Spinal cord (tissue), 10 donors: ENCODE measurements around the gene UBE2E2. TPM values are rescaled to one million over a fixed set of nuclear protein-coding genes. Genes with fewer than 3 reads are reported as not detected.
"Not testable (repeated sequence)": the region's sequence is repeated elsewhere in the genome, so short reads cannot be mapped to it uniquely, and the experiment has no call there.

Experiments used
- DNase-seq, 6 donors: peaks; one replicate each; pipeline versions ENCODE4 v3.0.0 to v3.0.0-alpha.2; 2013 to 2015; ENCODE audit warnings: low spot score in 6 of 6, low read depth in 4 of 6
- H3K27ac ChIP-seq: one replicate; pipeline ENCODE4 v1.5.1; 2013; ENCODE audit warnings: low read depth, low read length, control low read depth
- H3K27me3 ChIP-seq: one replicate; pipeline ENCODE4 v1.6.1; 2013; ENCODE audit warnings: low read length; ENCODE audit not compliant: control insufficient read depth, insufficient read depth
- H3K36me3 ChIP-seq: one replicate; pipeline ENCODE4 v1.6.1; 2013; ENCODE audit warnings: low read length; ENCODE audit not compliant: control insufficient read depth, insufficient read depth
- H3K4me1 ChIP-seq: one replicate; pipeline ENCODE4 v1.6.1; 2013; ENCODE audit warnings: low read length; ENCODE audit not compliant: control insufficient read depth, insufficient read depth
- H3K4me3 ChIP-seq: one replicate; pipeline ENCODE4 v1.5.1; 2013; ENCODE audit warnings: low read depth, low read length, control low read depth
- H3K9me3 ChIP-seq: one replicate; pipeline ENCODE4 v1.6.1; 2013; ENCODE audit warnings: low read length; ENCODE audit not compliant: control insufficient read depth, insufficient read depth
- WGBS: methylation state at CpG from one replicate; pipeline ENCODE4 v1.1.5; 2013; ENCODE audit warnings: missing lambda C conversion rate; ENCODE audit not compliant: insufficient coverage; 5-methylcytosine and 5-hydroxymethylcytosine counted together
- polyA plus RNA-seq, 2 donors: library from polyadenylated mRNA; unstranded; fragments of 120-200 nt; gene quantifications; one replicate each; pipeline ENCODE4 v1.2.1, GENCODE V29; 2013; ENCODE audit not compliant: insufficient read length in 2 of 2
- total RNA-seq, 2 donors: library from RNA; depleted of rRNA in 1 of 2; stranded (reverse); fragments of 120-200 nt in 1 of 2; fragments of >200 nt in 1 of 2; gene quantifications; one replicate each; pipeline versions ENCODE4 v1.2.3 to v1.2.4, GENCODE V29; 2013 to 2014
- donor health status: healthy.

Gene UBE2E2
- total and polyA plus RNA-seq, 4 donors: 38.8 to 144 (median 82.6) TPM

DNA sequence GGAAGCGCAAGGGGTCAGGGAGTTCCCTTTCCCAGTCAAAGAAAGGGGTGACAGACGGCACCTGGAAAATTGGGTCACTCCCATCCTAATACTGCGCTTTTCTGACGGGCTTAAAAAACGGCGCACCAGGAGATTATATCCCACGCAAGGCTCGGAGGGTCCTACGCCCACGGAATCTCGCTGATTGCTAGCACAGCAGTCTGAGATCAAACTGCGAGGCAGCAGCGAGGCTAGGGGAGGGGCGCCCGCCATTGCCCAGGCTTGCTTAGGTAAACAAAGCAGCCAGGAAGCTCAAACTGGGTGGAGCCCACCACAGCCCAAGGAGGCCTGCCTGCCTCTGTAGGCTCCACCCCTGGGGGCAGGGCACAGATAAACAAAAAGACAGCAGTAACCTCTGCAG is 146.3 kb downstream of the UBE2E2 start:
- H3K36me3 ChIP-seq, H3K4me1 ChIP-seq, H3K4me3 ChIP-seq, H3K9me3 ChIP-seq, DNase-seq, H3K27ac ChIP-seq, H3K27me3 ChIP-seq: not testable (repeated sequence)
- 98% methylated on average over 10 of the region's 15 CpGs for WGBS

DNA sequence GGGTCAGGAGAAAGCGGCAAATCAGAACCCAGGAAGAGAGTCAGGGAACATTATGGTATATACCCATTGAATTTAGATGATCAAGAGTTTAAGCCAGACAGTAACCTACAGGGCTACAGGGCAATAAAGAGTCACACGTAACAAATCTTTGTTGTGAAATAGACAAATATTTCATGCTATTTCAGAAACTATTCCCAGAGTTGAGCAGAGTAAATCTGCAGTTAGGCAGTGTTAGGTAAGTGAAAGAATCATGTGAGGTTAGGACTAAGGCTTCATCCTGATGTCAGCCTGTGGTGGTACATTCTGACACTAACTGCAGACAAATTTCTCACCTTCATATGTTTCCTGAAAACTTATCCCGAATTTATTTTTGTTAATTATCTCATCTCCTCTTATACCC is 153.0 kb downstream of the UBE2E2 start:
- 100% methylated on average over 1 of the region's 3 CpGs for WGBS
- no peaks in the 10 kb centered on the region for H3K27me3 ChIP-seq
- H3K4me3 ChIP-seq: no peak overlapping the region
- no peaks in the 10 kb centered on the region for H3K9me3 ChIP-seq
- H3K27ac ChIP-seq: no peak overlapping the region
- H3K36me3 ChIP-seq: no peaks in the 10 kb centered on the region
- DNase-seq: no peak
- no peaks in the 10 kb centered on the region for H3K4me1 ChIP-seq

DNA sequence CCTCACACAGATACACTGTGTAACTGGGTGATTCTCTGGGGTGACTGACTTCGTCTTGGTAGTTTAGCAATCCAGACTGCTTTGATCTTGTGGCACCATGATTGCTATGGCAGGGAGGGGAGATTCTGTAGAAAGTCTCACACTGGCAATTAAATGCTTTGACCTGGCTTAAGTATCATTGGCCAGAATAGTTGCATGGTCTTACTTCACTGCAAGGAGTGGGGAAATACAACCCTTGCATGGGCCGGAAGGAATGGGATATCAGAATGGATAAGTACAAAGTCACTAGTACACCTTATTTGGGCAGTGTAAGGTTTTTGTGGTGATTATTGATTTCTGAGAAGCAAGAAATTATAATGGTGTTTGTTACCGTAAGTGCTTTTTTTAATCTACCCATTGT is 153.8 kb downstream of the UBE2E2 start:
- H3K4me1 ChIP-seq: no peaks in the 10 kb centered on the region
- H3K27ac ChIP-seq: no peak overlapping the region
- no peaks in the 10 kb centered on the region for H3K36me3 ChIP-seq
- H3K4me3 ChIP-seq: no peak overlapping the region
- no peaks in the 10 kb centered on the region for H3K9me3 ChIP-seq
- no peak for DNase-seq
- H3K27me3 ChIP-seq: no peaks in the 10 kb centered on the region
- WGBS: 83% methylated on average over 1 of the region's 3 CpGs

DNA sequence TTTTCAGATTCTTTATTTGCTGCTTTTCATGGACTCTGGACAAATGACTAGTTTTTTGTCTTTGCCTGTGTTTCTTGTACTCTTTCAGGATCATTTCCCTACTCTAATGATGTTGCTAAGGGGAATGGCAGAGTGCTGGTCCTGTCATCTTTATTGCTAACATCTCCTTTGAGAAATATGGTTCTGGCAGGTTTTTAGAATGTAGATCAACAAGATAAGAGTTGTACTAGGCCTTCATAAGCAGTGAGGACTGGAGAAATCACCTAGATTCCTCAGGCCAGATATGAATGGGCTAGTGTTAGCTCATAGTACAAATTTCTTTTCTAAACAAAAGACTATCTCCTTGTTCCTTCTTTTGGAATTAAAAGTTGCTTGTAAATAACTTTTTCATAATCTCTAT is 156.0 kb downstream of the UBE2E2 start:
- H3K4me1 ChIP-seq: no peaks in the 10 kb centered on the region
- no peaks in the 10 kb centered on the region for H3K9me3 ChIP-seq
- no peaks in the 10 kb centered on the region for H3K27me3 ChIP-seq
- DNase-seq: no peak
- no peaks in the 10 kb centered on the region for H3K36me3 ChIP-seq
- H3K27ac ChIP-seq: no peak overlapping the region
- H3K4me3 ChIP-seq: no peak overlapping the region

DNA sequence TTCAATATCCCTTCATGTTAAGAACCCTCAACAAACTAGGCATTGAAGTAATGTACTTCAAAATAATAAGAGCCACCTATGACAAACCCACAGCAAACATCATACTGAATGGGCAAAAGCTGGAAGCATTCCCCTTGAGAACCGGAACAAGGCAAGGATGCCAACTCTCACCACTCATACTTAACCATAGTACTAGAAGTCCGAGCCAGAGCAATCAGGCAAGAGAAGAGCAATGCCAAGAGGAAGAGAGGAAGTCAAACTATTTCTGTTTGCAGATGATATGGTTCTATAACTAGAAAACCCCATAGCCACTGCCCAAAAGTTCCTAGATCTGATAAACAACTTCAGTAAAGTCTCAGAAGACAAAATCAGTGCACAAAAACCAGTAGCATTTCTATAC is 161.9 kb downstream of the UBE2E2 start:
- DNase-seq: no peak
- no CpG with 5 or more reads among the region's 2 CpGs for WGBS
- Histone ChIP-seq H3K4me3 (no peak overlapping the region), H3K36me3 (no peaks in the 10 kb centered on the region), H3K27ac (no peak overlapping the region), H3K27me3 (no peaks in the 10 kb centered on the region), H3K4me1 (no peaks in the 10 kb centered on the region), H3K9me3 (peaks cover 2% of the 10 kb centered on the region)

DNA sequence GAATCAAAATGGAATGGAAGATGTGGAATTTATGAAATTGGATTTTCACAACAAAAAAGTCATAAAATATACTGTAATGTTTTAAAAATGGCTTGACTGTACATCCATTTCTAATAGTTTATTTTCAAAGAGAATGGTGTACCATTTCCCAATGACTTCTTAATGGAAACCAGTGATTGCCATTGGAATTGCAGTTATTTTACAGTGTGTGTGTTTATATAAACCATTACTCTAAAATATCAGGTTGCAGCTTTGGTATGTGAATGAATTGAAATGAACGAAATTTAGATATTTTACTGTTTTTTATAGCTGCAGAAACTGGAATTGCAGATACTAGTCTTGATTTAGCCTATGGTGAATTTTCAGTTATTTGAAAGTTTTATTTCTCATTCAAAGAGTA is 165.6 kb downstream of the UBE2E2 start:
- Histone ChIP-seq H3K9me3 (peaks cover 2% of the 10 kb centered on the region), H3K4me3 (no peak overlapping the region), H3K27me3 (no peaks in the 10 kb centered on the region), H3K27ac (no peak overlapping the region), H3K36me3 (no peaks in the 10 kb centered on the region), H3K4me1 (no peaks in the 10 kb centered on the region)
- no CpG with 5 or more reads among the region's 1 CpG for WGBS
- no peak for DNase-seq

DNA sequence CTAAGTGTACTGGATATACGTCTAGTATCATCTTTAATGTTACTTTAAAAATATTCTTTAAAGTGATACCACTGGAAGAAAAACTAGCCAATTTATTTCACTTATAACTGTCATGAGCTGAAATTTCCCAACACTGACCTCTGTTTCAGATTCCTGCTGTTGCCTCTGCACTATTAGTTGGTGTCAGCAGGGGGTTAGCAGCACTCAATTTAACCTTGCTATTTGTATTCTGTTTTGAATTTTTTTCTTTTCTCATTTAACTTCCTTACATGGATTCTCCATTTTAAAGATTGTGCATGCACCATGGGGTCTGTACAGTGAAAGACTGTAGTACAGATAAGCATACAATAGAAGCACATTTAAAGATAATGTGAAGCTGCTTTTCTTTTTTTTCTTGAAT is 169.2 kb downstream of the UBE2E2 start:
- DNase-seq: peak in 2 of 6 donors; percentile 5 to 53
- Histone ChIP-seq H3K4me3 (no peak overlapping the region), H3K4me1 (no peaks in the 10 kb centered on the region), H3K27ac (no peak overlapping the region), H3K9me3 (no peaks in the 10 kb centered on the region), H3K36me3 (no peaks in the 10 kb centered on the region), H3K27me3 (no peaks in the 10 kb centered on the region)
- WGBS: no CpG with 5 or more reads among the region's 1 CpG

DNA sequence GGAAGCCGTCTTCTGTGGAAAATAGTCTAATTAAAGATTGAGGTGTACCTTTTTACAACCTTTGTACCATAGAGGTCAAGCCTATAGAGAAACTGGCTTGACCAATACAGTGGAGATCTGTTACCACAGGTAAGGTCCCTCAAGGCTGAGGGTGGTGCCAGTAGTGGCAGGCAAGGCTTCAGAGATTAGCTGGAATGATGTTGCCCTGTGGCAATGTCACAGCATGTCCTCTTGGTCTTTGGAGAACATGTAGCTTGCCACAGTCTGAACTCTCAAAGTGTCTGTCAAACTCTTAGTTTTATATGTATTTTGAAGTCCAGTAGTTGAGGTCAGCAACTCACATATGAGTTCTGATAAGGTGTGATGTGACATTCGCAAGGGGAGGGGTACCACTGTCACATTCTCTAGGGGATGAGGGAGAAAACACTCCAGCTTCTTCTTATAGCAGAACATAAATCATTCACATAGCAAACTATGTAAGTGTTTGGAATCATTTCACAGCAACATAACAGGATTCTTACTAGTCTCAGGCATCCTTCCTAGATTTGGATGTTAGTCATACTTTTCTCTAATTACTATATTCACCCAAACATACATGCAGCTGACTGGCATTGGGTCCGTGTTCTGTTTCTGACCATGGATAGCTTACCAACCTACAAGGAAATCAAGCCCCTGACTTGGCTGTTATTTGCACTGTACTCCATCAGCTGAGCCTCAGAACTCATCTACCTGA is 173.6 kb downstream of the UBE2E2 start:
- Histone ChIP-seq H3K27ac (no peak overlapping the region), H3K27me3 (no peaks in the 10 kb centered on the region), H3K36me3 (no peaks in the 10 kb centered on the region), H3K4me3 (no peak overlapping the region), H3K9me3 (no peaks in the 10 kb centered on the region), H3K4me1 (no peaks in the 10 kb centered on the region)
- DNase-seq: no peak
- WGBS: 91% methylated on average over 1 of the region's 3 CpGs

DNA sequence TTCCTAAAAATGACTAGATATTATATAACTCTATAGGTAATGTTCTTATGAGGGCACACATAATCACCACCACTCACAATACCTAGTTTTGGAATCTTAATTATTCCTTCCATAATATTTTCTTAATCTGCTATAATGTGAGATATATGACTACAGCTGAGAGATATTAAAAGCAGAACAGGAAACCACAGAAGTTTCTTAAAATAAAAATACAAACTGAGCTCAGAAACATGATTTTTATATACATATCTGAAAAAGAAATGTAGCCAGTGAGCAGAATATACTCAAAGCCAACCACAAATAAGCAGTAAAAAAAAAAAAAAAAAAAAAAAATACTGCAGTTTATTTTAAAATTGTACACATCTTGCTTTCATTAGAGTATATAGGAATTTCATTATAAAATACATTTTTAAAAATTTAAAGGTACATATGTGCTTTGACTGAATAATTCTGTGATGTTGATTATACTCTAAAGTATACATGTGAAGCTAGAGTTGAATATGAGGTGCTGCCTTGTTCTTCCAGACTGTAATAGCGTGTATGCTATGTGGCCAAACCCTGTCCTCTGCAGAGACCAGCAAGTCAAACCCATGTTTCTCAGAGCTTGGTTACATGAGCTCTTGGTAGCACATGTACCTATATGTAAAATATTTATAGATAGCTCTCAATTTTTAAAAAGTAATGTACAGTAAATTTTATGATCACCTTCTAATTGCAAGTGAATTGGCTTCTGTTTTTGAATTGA is 175.0 kb downstream of the UBE2E2 start:
- no CpG with 5 or more reads among the region's 1 CpG for WGBS
- H3K4me3 ChIP-seq: no peak overlapping the region
- no peaks in the 10 kb centered on the region for H3K9me3 ChIP-seq
- H3K27me3 ChIP-seq: no peaks in the 10 kb centered on the region
- no peaks in the 10 kb centered on the region for H3K4me1 ChIP-seq
- H3K27ac ChIP-seq: no peak overlapping the region
- H3K36me3 ChIP-seq: no peaks in the 10 kb centered on the region
- no peak for DNase-seq

DNA sequence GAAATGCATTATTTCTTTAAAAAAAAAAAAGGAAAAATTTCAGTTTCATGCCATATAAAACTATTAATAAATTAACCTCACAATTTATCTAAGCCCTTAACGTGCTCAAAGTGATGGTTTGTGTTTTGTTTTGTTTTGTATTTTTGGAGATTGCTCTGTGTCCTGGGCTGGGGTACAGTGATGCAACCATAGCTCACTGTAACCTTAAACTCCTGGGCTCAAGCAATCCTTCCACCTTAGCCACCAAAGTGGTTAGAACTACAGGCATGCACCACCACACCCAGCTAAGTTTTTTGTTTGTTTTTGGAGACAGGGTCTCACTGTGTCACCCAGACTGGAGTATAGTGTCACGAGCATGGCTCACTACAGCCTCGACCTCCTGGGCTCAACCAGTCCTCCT is 180.7 kb downstream of the UBE2E2 start:
- Histone ChIP-seq H3K27ac (no peak overlapping the region), H3K4me3 (no peak overlapping the region), H3K27me3 (no peaks in the 10 kb centered on the region), H3K9me3 (no peaks in the 10 kb centered on the region), H3K4me1 (no peaks in the 10 kb centered on the region), H3K36me3 (no peaks in the 10 kb centered on the region)
- 100% methylated on average over 2 of the region's 3 CpGs for WGBS
- DNase-seq: no peak
